Mammary epithelial cell (primary cell): ENCODE results near the gene FOLR2.

ENCODE experiments used
- EZH2 ChIP-seq: IDR thresholded peaks from 2 replicates; pipeline ENCODE4 v1.6.1; 2012; ENCODE audit warnings: low read length, inconsistent platforms, borderline replicate concordance
- TF ChIP-seq, protein P1 (sequence below), 2 donors: IDR thresholded peaks in 1 of 2; conservative IDR thresholded peaks in 1 of 2; 2 replicates each; pipeline ENCODE4 v1.5.1; 2011 to 2012; ENCODE audit warnings: inconsistent platforms in 2 of 2, low read length in 2 of 2, mild to moderate bottlenecking in 2 of 2, control low read depth in 1 of 2, low read depth in 1 of 2; ENCODE audit not compliant: insufficient read depth in 1 of 2; ENCODE audit errors: extremely low read depth in 1 of 2

- no peak for TF ChIP-seq EZH2
- TF ChIP-seq, protein P1, sequence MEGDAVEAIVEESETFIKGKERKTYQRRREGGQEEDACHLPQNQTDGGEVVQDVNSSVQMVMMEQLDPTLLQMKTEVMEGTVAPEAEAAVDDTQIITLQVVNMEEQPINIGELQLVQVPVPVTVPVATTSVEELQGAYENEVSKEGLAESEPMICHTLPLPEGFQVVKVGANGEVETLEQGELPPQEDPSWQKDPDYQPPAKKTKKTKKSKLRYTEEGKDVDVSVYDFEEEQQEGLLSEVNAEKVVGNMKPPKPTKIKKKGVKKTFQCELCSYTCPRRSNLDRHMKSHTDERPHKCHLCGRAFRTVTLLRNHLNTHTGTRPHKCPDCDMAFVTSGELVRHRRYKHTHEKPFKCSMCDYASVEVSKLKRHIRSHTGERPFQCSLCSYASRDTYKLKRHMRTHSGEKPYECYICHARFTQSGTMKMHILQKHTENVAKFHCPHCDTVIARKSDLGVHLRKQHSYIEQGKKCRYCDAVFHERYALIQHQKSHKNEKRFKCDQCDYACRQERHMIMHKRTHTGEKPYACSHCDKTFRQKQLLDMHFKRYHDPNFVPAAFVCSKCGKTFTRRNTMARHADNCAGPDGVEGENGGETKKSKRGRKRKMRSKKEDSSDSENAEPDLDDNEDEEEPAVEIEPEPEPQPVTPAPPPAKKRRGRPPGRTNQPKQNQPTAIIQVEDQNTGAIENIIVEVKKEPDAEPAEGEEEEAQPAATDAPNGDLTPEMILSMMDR (conservative IDR thresholded peaks at IDR 0.05 in 1 of 2, IDR thresholded peaks at IDR 0.05 in 1 of 2; ENCODE audit: extremely low read depth in 1 of 2, insufficient read depth in 1 of 2, low read depth in 1 of 2, low read length in 2 of 2) = no peak
Observed at GRCh38 chr11:72251614-72252013, 35.0 kb downstream of the FOLR2 start.
